ENCODE data around the gene RALGAPA2. TPM values are rescaled to one million over a fixed set of nuclear protein-coding genes. Genes with fewer than 3 reads are reported as not detected.

Gene RALGAPA2
- total RNA-seq, 1 experiment from 2014 or later, result 10.8 TPM

- intact Hi-C loops (cut with micrococcal nuclease), result no loop called here
- ATAC-seq (no peak), DNase-seq (ENCODE audit: low read depth, low spot score) (no peak)
- TF ChIP-seq ELF1 (IDR thresholded peaks at IDR 0.05; ENCODE audit: borderline replicate concordance, low read depth), result no peak
- no peaks in the 10 kb centered on the region for H3K4me1 ChIP-seq (ENCODE audit: control insufficient read depth in 1 of 2, insufficient read depth in 2 of 2, low read length in 2 of 2)
- POLR2A ChIA-PET, result no interaction called here
- no peak overlapping the region for H2AFZ ChIP-seq (ENCODE audit: low read depth, low read length, poor library complexity, severe bottlenecking)
- no peak overlapping the region for H3K4me2 ChIP-seq (ENCODE audit: low read length)
- no peak overlapping the region for H3K4me3 ChIP-seq (replicated peaks in 1 of 2; ENCODE audit: low read depth in 1 of 2, low read length in 2 of 2)
- no peaks in the 10 kb centered on the region for H3K9me3 ChIP-seq (ENCODE audit: control insufficient read depth in 1 of 2, insufficient read depth in 1 of 2, low read depth in 1 of 2, low read length in 2 of 2)
- H3K27me3 ChIP-seq (ENCODE audit: insufficient read depth, low read length), result no peaks in the 10 kb centered on the region
- no peaks in the 10 kb centered on the region for H3K36me3 ChIP-seq (ENCODE audit: control insufficient read depth in 1 of 2, insufficient read depth in 2 of 2, low read length in 2 of 2)
- H4K20me1 ChIP-seq (ENCODE audit: insufficient read depth), result no peaks in the 10 kb centered on the region
- no peak overlapping the region for H3K27ac ChIP-seq (ENCODE audit: low read depth, low read length)
- no peak overlapping the region for H3K9ac ChIP-seq (ENCODE audit: low read length)
- RAD21 ChIA-PET (ENCODE audit: low non-redundant PET in 1 of 2, low total read pairs in 2 of 2, uncharacterized antibody in 2 of 2, unreplicated experiment in 2 of 2), result no interaction called here
- BruUV-seq (replicated peaks), result no TSS peak
- H3K9me2 ChIP-seq (ENCODE audit: insufficient read depth), result no peaks in the 10 kb centered on the region
- CTCF ChIA-PET, result no interaction called here
- no peaks in the 10 kb centered on the region for H3K79me2 ChIP-seq (ENCODE audit: insufficient read depth, low read length)
Observed at GRCh38 chr20:20573797-20574196, 138.6 kb downstream of the RALGAPA2 start.

- intact Hi-C loops (cut with micrococcal nuclease), result no loop called here
- TF ChIP-seq SIN3A (IDR thresholded peaks at IDR 0.05; ENCODE audit: low read depth), result no peak
- TF ChIP-seq EZH2 (IDR thresholded peaks at IDR 0.05), result no peak
- no peaks in the 10 kb centered on the region for H3K9me2 ChIP-seq (ENCODE audit: insufficient read depth)
Observed at GRCh38 chr20:20571068-20571780, 141.2 kb downstream of the RALGAPA2 start.

More at GRCh38 chr20:20571068-20571780, 141.2 kb downstream of the RALGAPA2 start:
- no peaks in the 10 kb centered on the region for H3K4me1 ChIP-seq (ENCODE audit: control insufficient read depth in 1 of 2, insufficient read depth in 2 of 2, low read length in 2 of 2)
- H3K27ac ChIP-seq (ENCODE audit: low read depth, low read length), result no peak overlapping the region
- no peaks in the 10 kb centered on the region for H3K27me3 ChIP-seq (ENCODE audit: insufficient read depth, low read length)
- H3K4me2 ChIP-seq (ENCODE audit: low read length), result no peak overlapping the region
- H4K20me1 ChIP-seq (ENCODE audit: insufficient read depth), result no peaks in the 10 kb centered on the region
- ChIA-PET RAD21 (ENCODE audit: low non-redundant PET in 1 of 2, low total read pairs in 2 of 2, uncharacterized antibody in 2 of 2, unreplicated experiment in 2 of 2) (no interaction called here), CTCF (no interaction called here), POLR2A (no interaction called here)
- no peaks in the 10 kb centered on the region for H3K79me2 ChIP-seq (ENCODE audit: insufficient read depth, low read length)
- DNase-seq (ENCODE audit: low read depth, low spot score) (no peak), ATAC-seq (no peak)
- H2AFZ ChIP-seq (ENCODE audit: low read depth, low read length, poor library complexity, severe bottlenecking), result no peak overlapping the region
- H3K9me3 ChIP-seq (ENCODE audit: control insufficient read depth in 1 of 2, insufficient read depth in 1 of 2, low read depth in 1 of 2, low read length in 2 of 2), result no peaks in the 10 kb centered on the region
- no TSS peak for BruUV-seq (replicated peaks)
- no peak overlapping the region for H3K9ac ChIP-seq (ENCODE audit: low read length)
- H3K4me3 ChIP-seq (replicated peaks in 1 of 2; ENCODE audit: low read depth in 1 of 2, low read length in 2 of 2), result no peak overlapping the region
- H3K36me3 ChIP-seq (ENCODE audit: control insufficient read depth in 1 of 2, insufficient read depth in 2 of 2, low read length in 2 of 2), result no peaks in the 10 kb centered on the region

Data from HCT116 (cell line).